Stomach (tissue), 9 donors: ENCODE results near the gene MAPK14. TPM values are rescaled to one million over a fixed set of nuclear protein-coding genes. Genes with fewer than 3 reads are reported as not detected.

Experiments
- DNase-seq, 2 donors: peaks; one replicate each; pipeline versions ENCODE4 v3.0.0 to v3.0.0-alpha.2; 2013 to 2019
- H3K27ac ChIP-seq, 5 donors: fragments of 200-600 bp in 4 of 5; sonication (generic) in 4 of 5; one replicate each; pipeline ENCODE4 v1.5.1; 2013 to 2019; ENCODE audit warnings: mild to moderate bottlenecking in 1 of 5, moderate library complexity in 1 of 5
- H3K27me3 ChIP-seq, 3 donors: fragments of 200-600 bp; sonication (generic); one replicate each; pipeline ENCODE4 v1.5.1; 2017 to 2019; ENCODE audit warnings: mixed run types in 1 of 3
- H3K36me3 ChIP-seq, 4 donors: fragments of 200-600 bp; sonication (generic); 1 replicate in 3 of 4; 2 replicates in 1 of 4; pipeline ENCODE4 v1.5.1; 2016 to 2019
- H3K4me1 ChIP-seq, 4 donors: fragments of 200-600 bp; sonication (generic); one replicate each; pipeline ENCODE4 v1.5.1; 2016 to 2019
- H3K4me3 ChIP-seq, 4 donors: fragments of 200-600 bp; sonication (generic) in 3 of 4; one replicate each; pipeline ENCODE4 v1.5.1; 2016 to 2019; ENCODE audit warnings: mild to moderate bottlenecking in 1 of 4
- H3K9me3 ChIP-seq, 4 donors: fragments of 200-600 bp; sonication (generic); one replicate each; pipeline ENCODE4 v1.5.1; 2016 to 2019
- EP300 ChIP-seq: sonication (generic); formaldehyde crosslinking; IDR thresholded peaks from one replicate; pipeline ENCODE4 v1.6.1; 2017; ENCODE audit warnings: antibody characterized with exemption
- POLR2A ChIP-seq, 4 donors: fragments of 450-650 bp; IDR thresholded peaks; one replicate each; pipeline ENCODE4 v1.6.1; 2016; ENCODE audit warnings: antibody characterized with exemption in 4 of 4, control low read depth in 2 of 4, mild to moderate bottlenecking in 1 of 4, moderate library complexity in 1 of 4
- POLR2AphosphoS5 ChIP-seq, 3 donors: sonication (generic); formaldehyde crosslinking; IDR thresholded peaks; one replicate each; pipeline ENCODE4 v1.6.1; 2016; ENCODE audit warnings: antibody characterized with exemption in 3 of 3
- WGBS, 5 donors: extraction: QIAGEN DNeasy Blood & Tissue Kit in 3 of 5; methylation state at CpG; one replicate each; pipeline versions ENCODE4 v1.1.5 to v1.1.7; 2013 to 2018; 5-methylcytosine and 5-hydroxymethylcytosine counted together
- intact Hi-C: fragments of 100-400 bp; cut with DNase I; formaldehyde crosslinking; loops from one replicate; pipeline ENCODE4 v1.15.1; 2023; ENCODE audit warnings: low total_unique reads
- polyA plus RNA-seq, 3 donors: library from polyadenylated mRNA; stranded (reverse); fragments of 200-250 nt; gene quantifications; one replicate each; pipeline ENCODE4 v1.2.3, GENCODE V29; 2013
- total RNA-seq, 5 donors: library from RNA; depleted of rRNA; stranded (reverse); fragments of >200 nt; gene quantifications; one replicate each; pipeline versions ENCODE4 v1.1.0 to v1.2.3, GENCODE V29; 2014 to 2016
- TF ChIP-seq, protein P1 (sequence below), 7 experiments: fragments of 450-650 bp in 4 of 7; fragments of 200-600 bp in 3 of 7; sonication (generic) in 3 of 7; IDR thresholded peaks; one replicate each; pipeline ENCODE4 v1.5.1; 2016 to 2019; ENCODE audit warnings: antibody characterized with exemption in 7 of 7, control low read depth in 2 of 7, mild to moderate bottlenecking in 1 of 7
- donor health status: healthy with polysubstance abuse.
- donor health status: Bipolar disorder and iron deficiency.
- donor health status: healthy.

Gene MAPK14
- total and polyA plus RNA-seq, 8 donors = 12.3 to 297 (median 35.9) TPM

DNA sequence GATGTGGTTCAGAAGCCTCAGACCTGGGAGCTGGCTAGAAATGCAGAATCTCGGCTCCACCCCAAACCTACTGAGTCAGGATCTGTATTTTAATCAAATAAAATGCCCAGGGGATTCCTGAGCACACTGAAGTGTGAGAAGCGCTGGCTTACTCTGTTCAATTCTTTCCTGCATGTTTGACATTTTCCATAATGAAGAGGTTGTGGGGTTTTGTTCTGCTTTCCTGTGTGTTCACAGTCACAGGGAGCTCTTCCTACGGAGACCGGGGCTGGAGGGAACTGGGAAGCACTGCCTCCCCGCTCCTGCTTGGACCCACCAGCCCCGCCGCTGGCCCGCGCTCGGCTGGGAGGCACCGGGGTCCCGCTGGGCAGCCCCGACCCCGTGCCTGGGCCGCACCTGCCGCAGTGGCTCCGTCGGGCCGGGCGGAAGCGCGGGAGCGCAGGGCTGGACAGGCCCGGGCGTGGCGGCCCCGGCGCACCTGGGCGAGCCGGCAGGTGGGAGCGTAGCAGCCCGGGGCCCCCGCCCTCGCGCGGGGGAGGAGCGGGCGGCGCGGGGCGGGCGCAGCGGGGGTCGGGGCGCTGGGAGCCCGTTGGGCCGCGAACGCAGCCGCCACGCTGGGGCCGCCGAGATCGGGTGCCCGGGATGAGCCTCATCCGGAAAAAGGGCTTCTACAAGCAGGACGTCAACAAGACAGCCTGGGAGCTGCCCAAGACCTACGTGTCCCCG lies 102.5 kb downstream of the MAPK14 start, which contains the start of gene MAPK13:
Gene MAPK13 (plus strand): TSS at position 573 of the 726 bp plus-strand sequence. CDS start 70 bp downstream, at position 643.
- peak in 1 of 3 donors; percentile 7 for TF ChIP-seq POLR2AphosphoS5 (IDR thresholded peaks at IDR 0.05)
- TF ChIP-seq POLR2A (IDR thresholded peaks at IDR 0.05) = no peak
- intact Hi-C loops = no loop called here
- 2 to 16% (median 3%) methylated on average over 9 to 59 of the region's 59 CpGs for WGBS, 5 donors
- Histone ChIP-seq H3K27ac (peak within 1 kb of the TSS; percentile 79 to 93 (median 87)), H3K4me1 (peaks cover 13 to 60% (median 30%) of the 10 kb centered on the region in 4 donors), H3K4me3 (peak within 1 kb of the TSS; percentile 52 to 58 (median 54)), H3K9me3 (no peaks in the 10 kb centered on the region), H3K27me3 (peaks cover 0 to 24% (median 0%) of the 10 kb centered on the region in 3 donors), H3K36me3 (peaks cover 0 to 12% (median 3%) of the 10 kb centered on the region in 4 donors)
- peak; percentile 43 to 66 for DNase-seq

DNA sequence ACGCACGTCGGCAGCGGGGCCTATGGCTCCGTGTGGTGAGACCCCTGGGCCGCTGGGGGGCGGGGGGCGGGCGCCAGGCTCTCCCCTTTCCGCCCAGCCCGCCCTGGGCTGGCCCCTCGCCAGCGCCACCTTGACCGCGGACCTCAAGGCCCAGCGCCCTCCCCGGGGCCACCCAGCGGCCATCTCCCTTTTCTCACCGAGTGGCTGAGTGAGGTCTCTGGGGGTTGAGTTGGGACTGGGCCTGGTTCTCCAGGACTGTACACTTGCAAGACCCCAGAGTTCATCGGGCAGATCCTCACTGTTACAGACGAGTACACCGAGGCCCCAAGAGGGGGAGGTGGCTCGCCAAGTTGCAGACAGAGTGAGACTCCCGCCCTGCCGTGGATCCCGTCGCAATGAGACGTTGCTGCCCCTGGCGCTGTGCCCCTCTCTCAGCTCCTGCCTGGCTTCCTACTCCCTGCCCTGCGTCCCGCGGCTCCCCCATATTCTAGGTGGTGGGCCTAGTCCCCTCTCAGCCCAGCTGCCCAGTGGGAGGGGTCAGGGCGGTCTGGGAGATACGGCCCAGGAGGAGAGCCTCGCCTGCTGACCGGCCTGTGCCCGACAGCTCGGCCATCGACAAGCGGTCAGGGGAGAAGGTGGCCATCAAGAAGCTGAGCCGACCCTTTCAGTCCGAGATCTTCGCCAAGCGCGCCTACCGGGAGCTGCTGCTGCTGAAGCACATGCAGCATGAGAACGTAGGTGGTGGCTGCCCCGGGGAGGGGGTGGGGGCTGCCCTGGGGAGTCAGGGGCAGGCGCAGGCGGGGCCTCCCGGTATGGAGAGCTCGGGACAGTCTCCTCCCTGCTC lies 103.3 kb downstream of the MAPK14 start:
- intact Hi-C loops = no loop called here
- peaks cover 3 to 19% (median 10%) of the 10 kb centered on the region in 4 donors for H3K36me3 ChIP-seq
- 8 to 47% (median 10%) methylated on average over 18 to 52 of the region's 52 CpGs for WGBS, 5 donors
- TF ChIP-seq, protein P1, sequence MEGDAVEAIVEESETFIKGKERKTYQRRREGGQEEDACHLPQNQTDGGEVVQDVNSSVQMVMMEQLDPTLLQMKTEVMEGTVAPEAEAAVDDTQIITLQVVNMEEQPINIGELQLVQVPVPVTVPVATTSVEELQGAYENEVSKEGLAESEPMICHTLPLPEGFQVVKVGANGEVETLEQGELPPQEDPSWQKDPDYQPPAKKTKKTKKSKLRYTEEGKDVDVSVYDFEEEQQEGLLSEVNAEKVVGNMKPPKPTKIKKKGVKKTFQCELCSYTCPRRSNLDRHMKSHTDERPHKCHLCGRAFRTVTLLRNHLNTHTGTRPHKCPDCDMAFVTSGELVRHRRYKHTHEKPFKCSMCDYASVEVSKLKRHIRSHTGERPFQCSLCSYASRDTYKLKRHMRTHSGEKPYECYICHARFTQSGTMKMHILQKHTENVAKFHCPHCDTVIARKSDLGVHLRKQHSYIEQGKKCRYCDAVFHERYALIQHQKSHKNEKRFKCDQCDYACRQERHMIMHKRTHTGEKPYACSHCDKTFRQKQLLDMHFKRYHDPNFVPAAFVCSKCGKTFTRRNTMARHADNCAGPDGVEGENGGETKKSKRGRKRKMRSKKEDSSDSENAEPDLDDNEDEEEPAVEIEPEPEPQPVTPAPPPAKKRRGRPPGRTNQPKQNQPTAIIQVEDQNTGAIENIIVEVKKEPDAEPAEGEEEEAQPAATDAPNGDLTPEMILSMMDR (IDR thresholded peaks at IDR 0.05) = peak in 1 of 7 experiments; percentile 10
- no peak for TF ChIP-seq EP300
- peaks cover 0 to 24% (median 0%) of the 10 kb centered on the region in 3 donors for H3K27me3 ChIP-seq
- peak; percentile 74 to 86 for DNase-seq
- no peaks in the 10 kb centered on the region for H3K9me3 ChIP-seq
- H3K4me3 ChIP-seq = peak overlapping the region; percentile 52 to 58 (median 54)
- peak overlapping the region; percentile 79 to 93 (median 87) for H3K27ac ChIP-seq
- peaks cover 13 to 60% (median 30%) of the 10 kb centered on the region in 4 donors for H3K4me1 ChIP-seq

DNA sequence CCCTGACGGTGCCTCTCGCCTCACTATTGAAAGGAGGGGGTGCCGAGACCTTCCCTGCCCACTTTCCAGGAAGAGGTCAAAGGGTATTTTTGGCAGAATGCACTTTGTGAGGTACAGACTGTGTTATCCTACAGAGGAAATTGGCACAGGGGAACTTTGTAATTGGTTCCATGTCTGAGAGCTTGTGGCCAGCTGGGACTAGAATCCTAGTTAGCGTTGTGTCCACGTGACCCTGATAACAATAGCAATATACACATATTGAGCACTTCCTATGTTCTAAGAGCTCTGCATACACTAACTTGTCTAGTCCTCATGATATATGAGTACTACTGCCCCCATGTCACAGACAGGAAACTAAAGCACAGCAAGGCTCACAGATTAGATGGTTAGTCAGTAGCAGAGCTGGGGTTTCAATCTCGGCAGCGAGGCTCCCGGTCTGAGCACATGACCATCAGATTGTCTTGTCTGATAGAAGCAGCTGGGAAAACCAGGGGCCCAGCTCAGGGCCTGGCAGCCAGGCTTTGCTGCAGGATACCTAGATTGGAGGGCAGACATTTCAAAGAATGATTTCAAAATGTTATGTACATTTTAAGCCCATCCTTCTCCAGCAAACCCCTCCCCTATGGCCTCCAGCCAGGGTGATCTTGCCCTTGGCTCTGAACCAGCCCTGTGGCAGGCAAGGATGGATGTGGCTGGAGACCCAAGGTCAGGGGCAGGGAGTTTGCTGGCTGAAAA lies 104.1 kb downstream of the MAPK14 start:
- DNase-seq = peak; percentile 71 to 86
- TF ChIP-seq POLR2A (IDR thresholded peaks at IDR 0.05) (no peak), POLR2AphosphoS5 (IDR thresholded peaks at IDR 0.05) (no peak), EP300 (no peak)
- TF ChIP-seq, protein P1 (IDR thresholded peaks at IDR 0.05) = no peak
- H3K9me3 ChIP-seq = no peaks in the 10 kb centered on the region
- H3K4me1 ChIP-seq = peaks cover 13 to 57% (median 30%) of the 10 kb centered on the region in 4 donors
- peaks cover 0 to 24% (median 0%) of the 10 kb centered on the region in 3 donors for H3K27me3 ChIP-seq
- H3K36me3 ChIP-seq = peaks cover 11 to 27% (median 18%) of the 10 kb centered on the region in 4 donors
- H3K27ac ChIP-seq = peak overlapping the region; percentile 79 to 93 (median 87)
- intact Hi-C loops = no loop called here
- H3K4me3 ChIP-seq = peak overlapping the region; percentile 52 to 58 (median 54)
- WGBS, 5 donors = 2 to 25% (median 8%) methylated on average over 8 of the region's 8 CpGs

DNA sequence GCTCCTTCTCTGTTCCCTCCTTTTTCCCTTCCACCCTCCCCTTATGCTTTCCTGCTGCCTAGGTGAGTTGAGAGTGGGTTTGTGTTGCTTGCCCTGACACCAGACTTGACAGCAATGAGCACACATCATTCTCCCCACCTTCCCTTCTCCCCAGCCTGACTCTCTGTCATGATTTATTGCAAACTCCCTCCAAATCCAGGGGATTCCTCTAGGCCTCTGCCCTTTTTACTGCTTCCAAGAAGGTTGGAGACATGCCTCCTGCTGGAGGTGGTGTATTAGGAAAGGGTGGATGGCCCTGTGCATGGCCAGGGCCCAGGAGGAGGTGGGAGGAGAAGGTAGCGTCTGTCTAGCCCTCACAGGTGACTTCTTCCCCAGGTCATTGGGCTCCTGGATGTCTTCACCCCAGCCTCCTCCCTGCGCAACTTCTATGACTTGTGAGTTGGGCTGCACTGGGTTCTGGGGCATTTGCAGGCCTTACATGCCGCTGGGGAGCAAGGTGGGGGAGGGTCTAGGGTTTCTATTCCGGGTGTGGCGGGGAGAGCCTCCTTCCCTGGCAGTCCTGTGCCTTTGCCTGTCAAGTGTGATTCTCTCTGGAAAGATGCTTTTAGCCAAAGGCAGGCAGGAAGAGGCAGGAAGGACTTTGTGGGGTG lies 104.8 kb downstream of the MAPK14 start:
- 85 to 96% (median 91%) methylated on average over 5 of the region's 5 CpGs for WGBS, 5 donors
- TF ChIP-seq, protein P1 (IDR thresholded peaks at IDR 0.05) = no peak
- TF ChIP-seq EP300 = no peak
- no peak for TF ChIP-seq POLR2A (IDR thresholded peaks at IDR 0.05)
- no peak for TF ChIP-seq POLR2AphosphoS5 (IDR thresholded peaks at IDR 0.05)
- H3K9me3 ChIP-seq = no peaks in the 10 kb centered on the region
- peaks cover 13 to 50% (median 30%) of the 10 kb centered on the region in 4 donors for H3K4me1 ChIP-seq
- peaks cover 14 to 34% (median 22%) of the 10 kb centered on the region in 4 donors for H3K36me3 ChIP-seq
- intact Hi-C loops = no loop called here
- H3K4me3 ChIP-seq = peak overlapping the region in 1 of 4 donors; percentile 58
- peak overlapping the region in 4 of 5 donors; percentile 83 to 93 (median 88) for H3K27ac ChIP-seq
- no peak for DNase-seq
- peaks cover 0 to 24% (median 0%) of the 10 kb centered on the region in 3 donors for H3K27me3 ChIP-seq
